ENCODE results near the gene PIMREG. TPM values are rescaled to one million over a fixed set of nuclear protein-coding genes. Genes with fewer than 3 reads are reported as not detected.

Gene PIMREG
- total RNA-seq, 1 donor from 2014 or later = 0.27 TPM

- no peak for ATAC-seq (ENCODE audit: low read depth)
These were observed 2.4 kb downstream of the PIMREG start for GRCh38 chr17:6446516-6447100.

GRCh38 chr17:6448473-6448872 is 4.2 kb downstream of the PIMREG start:
- DNase-seq (no peak), ATAC-seq (ENCODE audit: low read depth) (no peak)
- no peaks in the 10 kb centered on the region for H3K27me3 Mint-ChIP-seq
- H3K27ac Mint-ChIP-seq = no peak overlapping the region
- TF ChIP-seq CTCF (IDR thresholded peaks at IDR 0.05) = no peak
- H3K36me3 Mint-ChIP-seq (ENCODE audit: low read depth) = no peaks in the 10 kb centered on the region
- peaks cover 30% of the 10 kb centered on the region for H3K4me1 Mint-ChIP-seq
- POLR2A ChIA-PET = no interaction called here
- CTCF ChIA-PET = no interaction called here
- no peak overlapping the region for H3K4me3 Mint-ChIP-seq
- H3K9me3 Mint-ChIP-seq = no peaks in the 10 kb centered on the region
- intact Hi-C loops (cut with micrococcal nuclease) = no loop called here

More at GRCh38 chr17:6446516-6447100, 2.4 kb downstream of the PIMREG start:
- POLR2A ChIA-PET = no interaction called here
- no peak for DNase-seq
- Mint-ChIP-seq H3K27ac (no peak overlapping the region), H3K4me3 (no peak overlapping the region), H3K4me1 (peaks cover 20% of the 10 kb centered on the region), H3K9me3 (no peaks in the 10 kb centered on the region), H3K27me3 (no peaks in the 10 kb centered on the region), H3K36me3 (ENCODE audit: low read depth) (no peaks in the 10 kb centered on the region)
- CTCF ChIA-PET = interaction anchor here (2.4 kb wide), 1 partner anchor 11 kb away, joined by 9 read pairs; no protein-coding TSS in a partner anchor
- TF ChIP-seq CTCF (IDR thresholded peaks at IDR 0.05) = no peak
- intact Hi-C loops (cut with micrococcal nuclease) = no loop called here

DNA sequence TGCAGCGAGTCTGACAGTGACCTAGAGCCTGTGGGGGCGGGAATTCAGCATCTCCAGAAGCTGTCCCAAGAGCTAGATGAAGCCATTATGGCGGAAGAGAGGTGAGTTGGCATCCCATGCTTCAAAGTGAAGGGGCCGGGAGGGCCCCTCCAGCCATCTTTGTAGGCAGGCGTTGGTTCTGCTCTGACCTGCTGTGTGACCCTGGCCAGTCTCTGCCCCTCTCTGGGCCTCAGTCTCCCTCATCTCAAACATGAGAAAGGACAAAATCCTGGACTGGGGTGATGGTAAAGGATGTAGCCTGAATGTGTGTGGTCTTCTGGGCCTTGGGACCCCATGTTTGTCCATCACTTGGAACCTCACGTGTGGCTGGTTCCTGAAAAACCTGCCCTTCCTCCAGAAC is 5.1 kb downstream of the PIMREG start:
- Mint-ChIP-seq H3K9me3 (no peaks in the 10 kb centered on the region), H3K4me1 (peaks cover 29% of the 10 kb centered on the region), H3K4me3 (no peak overlapping the region), H3K27me3 (no peaks in the 10 kb centered on the region), H3K27ac (no peak overlapping the region), H3K36me3 (ENCODE audit: low read depth) (no peaks in the 10 kb centered on the region)
- ATAC-seq (ENCODE audit: low read depth) (no peak), DNase-seq (no peak)
- intact Hi-C loops (cut with micrococcal nuclease) = no loop called here
- CTCF ChIA-PET = no interaction called here
- no peak for TF ChIP-seq CTCF (IDR thresholded peaks at IDR 0.05)
- POLR2A ChIA-PET = no interaction called here

GRCh38 chr17:6450926-6451832 is 6.9 kb downstream of the PIMREG start:
- ATAC-seq (ENCODE audit: low read depth) (no peak), DNase-seq (no peak)
- peaks cover 30% of the 10 kb centered on the region for H3K4me1 Mint-ChIP-seq
- no peaks in the 10 kb centered on the region for H3K27me3 Mint-ChIP-seq
- H3K27ac Mint-ChIP-seq = no peak overlapping the region
- no peaks in the 10 kb centered on the region for H3K36me3 Mint-ChIP-seq (ENCODE audit: low read depth)
- intact Hi-C loops (cut with micrococcal nuclease) = no loop called here
- H3K9me3 Mint-ChIP-seq = no peaks in the 10 kb centered on the region
- ChIA-PET CTCF (no interaction called here), POLR2A (no interaction called here)
- TF ChIP-seq CTCF (IDR thresholded peaks at IDR 0.05) = no peak
- H3K4me3 Mint-ChIP-seq = no peak overlapping the region

- Mint-ChIP-seq H3K9me3 (no peaks in the 10 kb centered on the region), H3K4me1 (peaks cover 35% of the 10 kb centered on the region), H3K27me3 (no peaks in the 10 kb centered on the region), H3K4me3 (no peak overlapping the region), H3K27ac (no peak overlapping the region), H3K36me3 (ENCODE audit: low read depth) (no peaks in the 10 kb centered on the region)
- CTCF ChIA-PET = interaction anchor here (2.8 kb wide), 1 partner anchor 16 kb away, joined by 9 read pairs; no protein-coding TSS in a partner anchor
- POLR2A ChIA-PET = no interaction called here
- intact Hi-C loops (cut with micrococcal nuclease) = no loop called here
- no peak for TF ChIP-seq CTCF (IDR thresholded peaks at IDR 0.05)
- ATAC-seq (ENCODE audit: low read depth) (no peak), DNase-seq (no peak)
These were observed 8.4 kb downstream of the PIMREG start for GRCh38 chr17:6452471-6453266.

Data from activated B cell treated with CpG ODN at 0.5 μM for 24 hours (primary cell).